HG03354 (cell line): ENCODE measurements around the gene CNKSR1.

Experiments used
- ATAC-seq: cut with Tn5 transposase; IDR thresholded peaks from one replicate; pipeline ENCODE4 v1.9.1; 2021; ENCODE audit warnings: mild to moderate bottlenecking; ENCODE audit not compliant: unreplicated experiment, poor library complexity, severe bottlenecking

The CNKSR1 gene

DNA sequence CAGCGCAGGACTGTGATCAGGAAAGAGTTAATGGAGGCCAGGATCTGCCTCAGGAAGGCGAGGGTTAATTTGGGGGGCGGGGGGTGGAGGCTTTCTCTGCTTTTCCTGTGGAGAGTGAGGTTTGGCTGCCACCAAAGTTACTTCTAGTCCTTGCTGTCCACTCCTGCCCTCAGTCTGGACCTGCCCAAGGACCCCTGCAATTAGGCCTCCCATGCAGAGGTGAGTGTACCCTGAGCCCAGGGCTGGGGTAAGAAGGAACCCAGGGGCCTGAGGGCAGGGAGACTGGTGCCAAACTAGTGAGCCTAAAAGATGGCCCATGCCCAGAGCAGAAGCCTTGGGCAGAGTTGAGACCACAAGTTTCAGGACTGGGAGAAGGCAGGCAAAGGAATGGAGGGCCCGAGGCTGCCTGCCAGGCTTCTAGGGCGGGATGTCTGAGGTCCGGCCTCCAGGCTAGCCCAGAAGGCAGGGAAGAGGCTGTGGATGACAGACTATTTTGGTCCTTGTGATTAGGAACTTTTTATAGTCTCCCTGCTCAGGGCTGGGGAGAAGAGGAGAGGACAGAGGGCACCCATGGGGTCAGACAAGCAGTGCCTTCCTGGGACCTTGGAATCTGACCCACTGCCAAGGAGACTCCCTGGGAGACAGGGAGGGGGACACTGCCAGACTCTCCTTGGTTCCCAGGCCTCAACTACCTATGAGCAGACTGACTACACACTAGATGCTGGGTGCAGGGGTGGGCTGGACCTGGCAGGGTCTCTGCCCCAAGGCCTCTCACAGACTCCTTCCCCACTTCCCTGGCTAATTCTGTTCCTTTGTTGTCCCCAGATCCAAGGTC, 18.2 kb upstream of the CNKSR1 start, which contains the start of gene FAM110D:
TSS of gene FAM110D (plus strand) at position 172 of the 835 bp plus-strand sequence. CDS start 2,213 bp downstream, outside the sequence.
- ATAC-seq, result no peak

- ATAC-seq, result no peak
Observed at GRCh38 chr1:26159743-26160039, 17.6 kb upstream of the CNKSR1 start.

- ATAC-seq, result no peak
Observed at GRCh38 chr1:26160527-26161414, 16.5 kb upstream of the CNKSR1 start.

DNA sequence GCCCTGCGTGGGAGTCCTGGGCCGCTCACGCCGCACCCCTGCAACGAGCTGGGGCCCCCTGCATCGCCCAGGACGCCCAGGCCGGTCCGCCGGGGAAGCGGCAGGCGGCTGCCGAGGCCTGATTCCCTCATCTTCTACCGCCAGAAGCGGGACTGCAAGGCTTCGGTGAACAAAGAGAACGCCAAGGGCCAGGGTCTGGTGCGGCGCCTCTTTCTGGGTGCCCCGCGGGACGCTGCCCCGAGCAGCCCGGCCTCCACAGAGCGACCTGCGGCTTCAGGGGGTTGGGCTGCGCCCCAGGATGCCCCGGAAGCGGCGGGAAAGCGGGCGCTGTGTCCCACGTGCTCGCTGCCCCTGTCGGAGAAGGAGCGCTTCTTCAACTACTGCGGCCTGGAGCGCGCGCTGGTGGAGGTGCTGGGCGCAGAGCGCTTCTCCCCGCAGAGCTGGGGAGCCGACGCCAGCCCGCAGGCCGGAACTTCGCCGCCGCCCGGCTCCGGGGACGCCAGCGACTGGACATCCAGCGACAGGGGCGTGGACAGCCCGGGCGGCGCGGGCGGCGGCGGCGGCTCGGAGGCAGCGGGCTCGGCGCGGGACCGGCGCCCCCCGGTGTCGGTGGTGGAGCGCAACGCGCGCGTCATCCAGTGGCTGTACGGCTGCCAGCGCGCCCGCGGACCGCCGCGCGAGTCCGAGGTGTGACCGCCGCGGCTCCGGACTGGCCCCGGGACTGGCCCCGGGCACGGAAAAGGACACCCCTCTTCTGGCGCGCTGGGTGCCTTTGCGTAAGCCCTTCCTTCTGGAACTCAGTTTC, 15.7 kb upstream of the CNKSR1 start:
- no peak for ATAC-seq

- ATAC-seq, result no peak
Observed at GRCh38 chr1:26162220-26162709, 15.0 kb upstream of the CNKSR1 start.

GRCh38 chr1:26163684-26164035, 13.6 kb upstream of the CNKSR1 start:
- ATAC-seq, result no peak

GRCh38 chr1:26164036-26164860, 13.0 kb upstream of the CNKSR1 start:
- ATAC-seq, result no peak

DNA sequence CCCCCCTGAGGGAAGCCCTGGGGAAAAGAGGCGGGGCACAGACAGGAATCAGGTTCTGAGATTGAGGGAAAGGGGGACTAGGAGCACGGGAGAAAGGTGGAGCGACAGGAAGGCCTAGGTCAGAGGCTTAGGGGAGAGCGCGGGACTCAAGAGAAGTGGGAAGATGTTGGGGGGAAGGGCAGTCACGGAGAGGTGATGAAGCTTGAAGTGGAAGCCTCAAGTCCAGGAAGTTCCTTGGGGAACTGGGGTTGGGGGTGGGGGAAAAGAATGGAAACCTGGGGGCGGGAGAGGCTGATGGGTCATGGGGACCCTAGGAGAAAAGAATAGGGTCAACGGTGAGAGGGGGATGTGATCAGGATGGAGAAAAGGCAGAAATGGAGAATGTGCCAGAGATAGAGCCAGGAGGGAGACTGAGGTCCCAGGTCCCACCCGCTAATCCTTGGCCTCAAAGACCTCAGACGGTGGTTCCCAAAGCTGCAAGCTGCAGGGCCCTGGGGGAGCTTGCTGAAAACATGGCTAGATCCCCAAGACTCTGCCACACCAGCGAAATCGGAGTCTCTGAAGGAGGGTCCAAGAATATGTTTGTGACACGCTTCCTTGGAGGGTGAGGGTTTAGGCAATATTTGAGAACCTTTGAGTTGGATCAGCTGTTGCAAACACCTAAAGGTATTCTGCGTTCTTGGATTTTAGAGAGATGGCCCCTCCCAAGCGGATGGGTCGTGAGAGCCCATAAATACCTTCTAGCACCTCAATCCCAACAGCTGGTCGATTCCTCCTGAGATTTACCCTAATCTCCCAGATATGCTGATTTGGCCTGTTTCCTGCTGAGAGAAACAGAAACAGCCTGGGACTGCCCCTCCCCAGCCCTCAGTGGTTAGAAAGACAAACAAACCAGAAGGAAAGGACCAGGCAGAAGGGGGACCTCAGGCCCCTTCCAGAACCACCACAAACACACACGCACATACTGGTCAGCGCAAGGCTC, 12.1 kb upstream of the CNKSR1 start:
- ATAC-seq, result no peak

DNA sequence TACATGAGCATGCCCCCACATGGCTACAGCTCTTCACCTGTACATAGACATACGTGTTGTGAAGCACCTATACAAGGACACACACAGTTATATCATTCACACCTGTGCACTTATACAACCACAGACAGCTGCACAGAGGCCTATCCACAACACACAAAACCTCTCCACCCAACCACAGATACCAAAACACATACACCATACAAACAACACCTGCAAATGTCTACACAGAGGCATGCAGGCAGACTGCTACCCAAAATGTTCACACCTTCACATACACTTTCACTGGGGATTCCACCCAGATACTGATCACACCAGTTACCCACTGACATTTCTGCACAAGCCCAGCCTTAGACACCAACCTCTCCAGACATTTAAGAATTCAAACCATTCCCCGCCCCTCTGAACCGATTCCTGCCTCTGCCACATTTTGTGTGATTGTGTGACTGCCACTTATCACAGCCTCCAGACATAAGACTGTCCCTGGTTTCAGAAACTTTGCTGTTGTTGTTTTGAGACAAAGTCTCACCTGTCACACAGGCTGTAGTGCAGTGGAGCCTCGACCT, 10.5 kb upstream of the CNKSR1 start:
- no peak for ATAC-seq

DNA sequence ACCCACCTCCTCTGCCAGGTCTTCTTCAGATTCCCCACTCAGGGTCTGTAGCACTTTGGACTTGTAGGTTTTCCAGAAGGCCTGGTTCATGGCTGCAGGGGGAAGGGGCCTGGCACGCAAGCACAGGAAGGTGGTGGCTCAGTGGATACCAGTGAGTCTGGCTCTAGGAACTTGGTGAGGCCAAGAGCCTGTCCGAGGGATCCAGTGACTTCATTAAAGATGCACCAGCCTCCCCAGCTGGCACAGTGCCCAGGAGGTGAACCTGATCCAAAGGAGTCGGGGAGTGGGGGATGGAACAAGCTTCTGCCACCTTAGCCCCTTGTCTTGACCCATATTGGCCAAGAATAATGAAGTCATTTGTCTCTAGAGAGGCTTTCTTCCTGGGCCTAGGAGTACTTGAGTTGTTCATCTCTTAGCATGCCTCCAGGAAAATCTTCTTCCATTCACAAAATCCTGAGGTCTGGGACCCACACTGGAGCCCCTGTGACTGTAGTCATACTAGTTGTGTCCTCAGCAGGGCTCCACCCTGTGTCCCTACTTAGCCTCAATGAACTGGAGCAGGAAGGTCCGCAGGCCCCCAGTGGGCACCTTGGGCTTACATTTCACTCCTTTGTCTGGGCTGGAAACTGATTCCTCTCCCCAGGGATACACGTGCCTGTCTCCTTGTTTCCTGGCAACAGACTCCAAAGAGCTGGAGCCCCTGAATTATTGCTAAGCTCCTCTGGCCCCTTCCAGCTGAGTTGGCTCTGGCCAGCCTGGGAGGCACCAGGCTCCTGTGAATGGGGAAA, 8.7 kb upstream of the CNKSR1 start, which contains the start of gene C1orf232:
TSS of gene C1orf232 (minus strand) at position 554 of the 788 bp plus-strand sequence. CDS start at position 90, 464 bp downstream.
- ATAC-seq, result no peak

DNA sequence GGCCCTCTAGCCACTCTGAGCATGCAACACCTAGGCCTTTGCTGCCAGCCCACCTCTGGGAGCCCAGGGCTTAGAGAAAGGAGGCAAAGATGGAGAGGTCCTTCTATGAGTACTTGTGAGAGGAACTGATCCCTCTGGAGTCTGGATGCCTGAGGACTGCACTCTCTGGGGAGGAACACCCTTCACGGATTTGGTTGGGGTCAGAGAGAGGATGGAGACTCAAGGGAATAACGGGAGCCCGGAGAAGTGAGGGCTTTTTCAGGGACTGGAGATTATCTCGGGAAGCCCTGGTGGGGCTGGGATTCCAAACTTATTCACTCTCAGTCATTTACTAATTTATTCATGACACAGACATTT, 8.1 kb upstream of the CNKSR1 start:
- ATAC-seq, result no peak

GRCh38 chr1:26169669-26170471, 7.4 kb upstream of the CNKSR1 start, which contains the start of gene ZNF593:
Gene ZNF593, plus strand, starts transcription at chr1:26169908. Its CDS starts 76 bp downstream, at chr1:26169984.
- peak; percentile 97 for ATAC-seq

DNA sequence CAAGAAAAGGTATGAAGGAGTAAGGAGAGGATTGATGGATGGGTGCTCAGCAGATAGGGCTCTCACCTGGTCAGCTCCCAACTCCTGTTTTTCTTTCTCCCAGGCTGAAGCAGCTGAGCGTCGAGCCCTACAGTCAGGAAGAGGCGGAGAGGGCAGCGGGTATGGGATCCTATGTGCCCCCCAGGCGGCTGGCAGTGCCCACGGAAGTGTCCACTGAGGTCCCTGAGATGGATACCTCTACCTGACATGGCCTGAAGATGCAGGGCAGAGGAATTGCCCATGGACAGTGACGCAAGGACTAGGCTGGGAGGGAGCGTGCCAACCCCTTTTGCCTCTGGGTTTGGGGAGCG, 6.8 kb upstream of the CNKSR1 start:
- ATAC-seq, result no peak

- no peak for ATAC-seq
Observed at GRCh38 chr1:26171084-26172072, 5.9 kb upstream of the CNKSR1 start, which contains the start of gene ZNF593OS. Gene ZNF593OS, minus strand, starts transcription at chr1:26171832. Its CDS starts 171 bp downstream, at chr1:26171661.

- no peak for ATAC-seq
Observed at GRCh38 chr1:26175346-26175745, 1.9 kb upstream of the CNKSR1 start.
